ENCODE measurements around the gene HTR2B.
"Not testable (repeated sequence)": the region's sequence is repeated elsewhere in the genome, so short reads cannot be mapped to it uniquely, and the experiment has no call there.

Gene HTR2B

DNA sequence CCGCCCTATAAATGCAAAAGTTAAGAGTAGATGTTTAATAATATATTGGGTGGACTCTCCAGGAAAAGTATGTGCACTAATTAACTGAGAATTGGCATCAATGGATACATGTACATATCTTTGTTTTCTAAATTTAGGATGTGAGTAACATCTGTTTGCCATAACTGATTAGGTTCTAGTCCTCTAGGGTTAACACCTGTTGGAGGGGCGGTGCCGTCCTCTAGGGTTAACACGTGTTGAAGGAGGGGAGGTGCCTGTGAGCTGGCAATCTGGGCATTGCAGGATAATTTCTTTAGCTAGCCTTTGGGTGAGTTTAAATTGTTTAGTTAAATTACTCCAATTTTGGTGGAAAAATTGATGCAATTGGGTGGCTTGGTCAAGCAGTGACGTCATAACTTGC lies 30.9 kb downstream of the HTR2B start:
- DNase-seq (ENCODE audit: low read depth) = no peak

DNA sequence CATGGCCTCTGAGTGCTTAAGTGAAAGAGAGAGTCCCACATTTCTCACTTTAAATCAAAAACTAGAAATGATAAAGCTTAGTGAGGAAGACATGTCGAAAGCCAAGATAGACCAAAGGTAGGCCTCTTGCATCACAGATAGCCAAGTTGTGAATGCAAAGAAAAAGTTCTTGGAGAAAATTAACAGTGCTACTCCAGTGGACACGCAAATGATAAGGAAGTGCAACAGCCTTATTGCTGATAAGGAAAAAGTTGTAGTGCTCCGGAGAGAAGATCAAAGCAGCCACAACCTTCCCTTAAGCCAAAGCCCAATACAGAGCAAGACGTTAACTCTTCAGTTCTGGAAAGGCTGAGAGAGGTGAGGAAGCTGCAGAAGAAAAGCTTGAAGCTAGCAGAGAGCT lies 36.1 kb downstream of the HTR2B start:
- DNase-seq (ENCODE audit: low read depth) = no peak

DNA sequence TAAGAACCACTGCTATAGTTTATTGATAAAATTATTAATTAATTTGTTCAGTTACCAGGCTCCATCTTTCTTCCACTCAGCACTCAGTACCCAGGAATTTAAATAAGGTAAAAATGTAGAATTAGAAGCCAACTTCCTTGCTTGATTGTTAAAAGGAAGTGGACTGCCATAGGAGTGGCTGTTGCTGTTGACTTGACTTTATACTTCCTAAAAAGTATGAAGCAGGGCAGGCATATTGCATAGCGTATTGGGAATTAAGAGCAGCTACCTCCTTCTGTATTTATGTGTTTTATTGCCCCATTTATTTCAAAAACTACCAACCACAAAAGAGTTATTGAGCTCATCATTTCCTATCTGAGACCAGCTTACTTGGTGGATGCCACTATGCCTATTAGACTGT lies 40.3 kb downstream of the HTR2B start:
- no peak for DNase-seq (ENCODE audit: low read depth)

DNA sequence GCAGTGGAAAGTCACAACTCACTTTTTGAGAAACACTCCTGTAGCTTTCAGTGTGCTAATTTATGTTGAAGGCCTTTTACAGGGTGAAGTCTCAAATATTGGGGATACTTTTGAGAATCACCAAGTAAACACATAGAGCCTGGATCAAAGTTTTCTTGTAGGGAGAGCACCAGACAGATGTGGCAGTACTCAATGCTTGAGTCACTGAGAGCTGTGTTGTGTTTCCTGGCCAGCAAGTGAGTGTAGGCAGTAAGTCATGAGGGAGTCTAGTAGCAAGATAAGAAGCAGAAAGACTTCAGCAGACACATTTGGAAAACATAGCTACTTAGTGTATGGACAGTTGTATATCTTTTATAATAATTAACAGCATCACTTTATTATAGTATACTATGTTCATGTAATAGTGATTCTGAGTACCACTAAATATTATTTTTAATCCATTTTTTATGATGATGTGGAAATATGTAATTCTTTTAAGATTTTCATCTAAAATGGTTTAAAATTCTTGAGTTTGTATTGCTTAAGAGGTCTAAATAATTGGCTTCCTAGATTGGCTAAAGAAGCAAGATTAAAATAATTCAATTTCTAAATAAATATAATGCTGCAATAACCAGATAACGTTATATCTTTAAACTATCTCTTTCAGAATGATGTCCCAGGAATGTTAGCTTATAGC lies 55.3 kb downstream of the HTR2B start:
- DNase-seq (ENCODE audit: low read depth) = no peak

DNA sequence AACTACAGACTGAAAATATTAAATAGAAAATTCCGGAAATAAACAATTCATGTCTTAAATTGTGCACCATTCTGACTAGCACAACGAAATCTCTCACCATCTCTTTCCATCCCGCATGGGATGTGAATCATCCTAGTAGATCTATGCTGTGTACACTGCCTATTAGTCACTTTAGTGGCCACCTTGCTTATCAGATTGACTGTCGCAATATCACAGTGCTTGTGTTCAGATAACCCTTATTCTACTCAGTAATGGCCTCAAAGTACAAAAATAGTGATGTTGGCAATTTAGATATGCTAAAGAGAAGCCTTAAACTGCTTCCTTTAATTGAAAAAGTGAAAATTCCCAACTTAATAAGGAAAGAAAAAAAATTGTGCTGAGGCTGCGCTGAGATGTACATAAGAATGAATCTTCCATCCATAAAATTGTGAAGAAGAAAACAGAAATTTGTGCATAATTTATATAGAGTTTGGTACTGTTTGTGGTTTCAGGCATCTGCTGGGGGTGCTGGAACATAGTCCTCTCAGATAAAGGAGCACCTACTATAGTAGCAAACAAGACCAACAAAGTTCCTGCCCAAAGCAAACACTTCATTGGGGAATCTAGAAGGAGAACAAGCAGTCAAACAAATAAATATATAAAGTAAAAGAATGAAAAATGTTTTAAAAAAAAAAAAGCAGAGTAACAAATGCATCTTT lies 56.2 kb downstream of the HTR2B start:
- DNase-seq (ENCODE audit: low read depth) = no peak

DNA sequence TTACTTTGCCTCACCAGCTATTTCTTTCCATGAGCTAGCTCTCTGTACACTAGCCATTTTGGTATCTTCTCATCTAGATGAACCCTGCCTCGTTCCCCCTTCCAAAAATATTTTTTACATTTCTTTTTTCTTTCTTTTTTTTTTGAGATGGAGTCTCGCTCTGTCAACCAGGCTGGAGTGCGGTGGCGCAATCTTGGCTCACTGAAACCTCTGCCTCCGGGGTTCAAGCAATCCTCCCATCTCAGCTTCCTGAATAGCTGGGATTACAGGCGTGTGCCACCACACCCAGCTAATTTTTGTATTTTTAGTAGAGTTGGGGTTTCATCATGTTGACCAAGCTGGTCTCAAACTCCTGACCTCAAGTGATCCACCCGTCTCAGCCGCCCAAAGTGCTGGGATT lies 57.3 kb downstream of the HTR2B start:
- DNase-seq (ENCODE audit: low read depth) = not testable (repeated sequence)

DNA sequence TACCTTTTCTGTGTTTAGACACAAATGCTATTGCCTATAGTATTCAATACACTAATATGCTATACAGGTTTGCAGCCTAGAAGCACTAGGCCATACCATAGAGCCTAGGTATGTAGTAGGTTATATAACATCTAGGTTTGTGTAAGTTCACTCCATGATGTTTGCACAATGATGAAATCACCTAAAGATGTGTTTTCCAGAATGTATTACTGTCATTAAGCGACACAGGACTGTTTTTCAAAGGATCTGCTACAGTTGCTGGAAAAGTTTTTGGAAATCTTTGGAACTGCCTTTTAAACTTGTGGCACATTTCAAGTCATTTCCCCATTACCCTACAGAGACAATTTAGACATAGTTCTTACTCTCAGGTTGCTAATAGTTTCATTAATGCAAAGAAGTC lies 58.9 kb downstream of the HTR2B start:
- no peak for DNase-seq (ENCODE audit: low read depth)

DNA sequence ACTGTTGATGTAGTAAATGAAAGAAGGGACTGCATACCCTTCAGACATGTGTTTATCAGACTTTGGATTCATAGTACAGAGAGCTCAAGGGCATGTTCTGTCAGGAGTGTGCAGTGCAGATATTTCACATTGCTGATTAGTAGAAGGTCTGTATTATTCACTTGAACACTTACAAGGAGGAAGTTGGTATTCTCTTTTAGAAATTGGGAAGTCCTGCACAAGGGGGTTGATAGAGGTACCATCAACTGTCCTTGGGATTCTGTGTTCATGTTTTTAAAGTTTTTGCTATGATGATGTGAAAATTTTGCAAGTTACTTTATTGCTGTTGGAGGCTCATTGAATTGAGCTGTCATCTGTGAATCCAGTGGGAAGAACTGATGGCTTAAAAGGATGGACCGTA lies 61.5 kb downstream of the HTR2B start:
- DNase-seq (ENCODE audit: low read depth) = no peak

DNA sequence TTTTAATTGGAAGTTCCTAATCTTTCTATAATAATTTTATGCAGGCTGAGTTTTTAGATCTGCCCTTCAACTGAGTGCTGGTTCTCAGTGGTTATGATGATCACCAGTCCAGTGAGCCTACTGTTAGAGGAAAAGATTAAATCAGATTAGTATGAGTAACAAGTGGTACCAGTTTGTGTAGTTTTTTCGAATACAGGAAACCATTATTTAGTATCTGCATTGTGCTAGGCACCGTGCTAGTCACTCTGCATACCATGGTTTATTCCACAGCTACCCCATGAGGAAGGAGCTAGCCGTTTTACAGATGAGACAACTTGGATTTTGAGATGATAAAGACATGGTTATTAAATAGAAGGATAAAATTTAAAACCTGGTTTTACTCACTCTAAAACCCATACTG lies 62.1 kb downstream of the HTR2B start:
- no peak for DNase-seq (ENCODE audit: low read depth)

DNA sequence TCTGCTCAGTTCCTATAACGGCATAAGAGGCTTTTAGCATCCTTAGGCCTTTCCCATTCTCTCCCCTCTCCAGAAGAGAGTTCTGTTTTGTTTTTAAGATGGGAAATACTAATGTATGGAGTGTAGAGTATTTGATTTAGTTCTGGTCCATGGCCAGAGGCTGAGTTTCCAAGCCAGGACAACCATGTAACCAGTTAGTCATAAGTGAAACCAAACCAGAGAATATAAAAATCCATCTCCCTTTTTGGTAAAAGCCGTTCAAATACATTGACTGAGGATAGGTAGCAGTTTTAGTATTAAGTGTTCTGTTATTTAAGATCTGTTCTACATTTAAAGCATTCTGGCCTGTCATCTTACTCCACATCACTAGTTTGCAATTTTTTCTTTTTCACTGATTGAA lies 65.1 kb downstream of the HTR2B start:
- DNase-seq (ENCODE audit: low read depth) = no peak

DNA sequence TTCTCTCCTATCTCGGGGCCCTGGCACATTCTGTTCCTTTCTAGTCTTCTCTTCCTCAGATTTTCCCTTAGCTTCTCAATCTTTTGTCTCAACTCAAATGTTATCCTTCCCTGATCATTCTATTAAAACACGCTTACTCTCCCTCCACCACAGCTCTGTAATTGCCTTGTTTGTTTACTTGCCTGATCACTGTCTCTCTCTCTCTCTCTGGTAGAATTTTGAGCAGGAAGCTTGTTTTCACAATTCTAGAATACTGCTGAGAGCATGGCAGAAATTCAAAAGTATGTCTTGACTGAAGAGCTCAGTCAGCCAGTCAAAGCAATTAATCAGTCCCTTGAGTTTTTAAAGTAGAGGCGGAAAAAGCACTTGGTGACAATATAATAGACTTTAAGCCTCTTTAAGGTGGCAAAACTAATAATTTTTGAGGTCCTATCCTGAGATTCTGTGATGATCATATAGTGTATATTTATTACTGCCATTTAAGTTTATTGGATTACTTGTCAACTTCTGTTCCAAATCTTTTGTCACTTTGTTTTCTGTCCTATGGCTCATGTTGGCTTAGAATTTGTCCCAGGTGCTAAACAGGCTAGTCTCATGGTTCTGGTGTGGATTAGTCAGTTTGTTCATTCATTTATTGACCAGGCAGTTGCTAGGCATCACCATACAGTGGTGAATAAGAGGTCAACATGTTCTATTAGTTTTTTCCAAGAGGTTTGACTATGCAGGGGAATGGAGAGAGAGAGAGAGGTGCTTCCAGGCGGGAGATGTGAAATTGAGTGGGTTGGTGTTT lies 65.9 kb downstream of the HTR2B start:
- DNase-seq (ENCODE audit: low read depth) = no peak
